HG02678 (cell line): ENCODE results near the gene PTPRM.
"Not testable (repeated sequence)": the region's sequence is repeated elsewhere in the genome, so short reads cannot be mapped to it uniquely, and the experiment has no call there.

ENCODE experiments used
- ATAC-seq: cut with Tn5 transposase; IDR thresholded peaks from one replicate; pipeline ENCODE4 v1.9.1; 2021; ENCODE audit warnings: mild to moderate bottlenecking, moderate library complexity; ENCODE audit not compliant: unreplicated experiment

The PTPRM gene

DNA sequence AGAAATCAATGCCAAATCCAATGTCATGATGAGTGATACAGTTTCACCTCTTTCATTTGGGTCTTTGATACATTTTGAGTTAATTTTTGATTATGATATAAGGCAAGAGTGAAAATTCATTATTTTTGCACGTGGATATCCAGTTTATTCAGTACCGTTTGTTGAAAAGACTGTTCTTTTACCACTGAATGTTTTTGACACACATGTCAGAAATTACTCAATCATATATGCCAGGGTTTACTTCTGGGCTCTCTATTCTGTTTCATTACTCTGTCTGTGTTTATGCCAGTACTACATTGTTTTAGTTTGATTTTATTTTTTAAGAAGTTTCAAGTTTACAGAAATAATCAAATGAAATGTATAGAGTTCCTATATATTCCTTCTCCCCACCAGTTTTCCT lies 154.4 kb downstream of the PTPRM start:
- no peak for ATAC-seq

DNA sequence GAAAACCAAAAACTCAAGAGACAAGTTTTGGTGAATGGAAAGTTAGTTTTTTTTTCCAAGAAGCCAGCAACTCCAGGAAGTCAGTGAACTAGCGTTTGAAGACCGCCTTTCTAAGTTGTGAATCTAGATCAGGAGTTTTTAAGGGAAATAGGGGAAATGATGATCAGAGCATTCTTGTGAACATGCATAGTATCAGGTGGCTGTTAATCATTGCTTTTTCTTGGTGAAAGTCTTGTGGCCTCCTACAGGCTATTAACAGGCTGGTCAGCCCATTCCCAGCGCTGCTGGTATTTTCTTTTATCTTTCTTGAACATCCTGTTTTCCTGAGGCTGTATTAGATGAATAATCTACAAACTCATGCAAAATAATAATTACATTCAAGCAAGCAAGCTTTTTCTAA lies 155.8 kb downstream of the PTPRM start:
- no peak for ATAC-seq

DNA sequence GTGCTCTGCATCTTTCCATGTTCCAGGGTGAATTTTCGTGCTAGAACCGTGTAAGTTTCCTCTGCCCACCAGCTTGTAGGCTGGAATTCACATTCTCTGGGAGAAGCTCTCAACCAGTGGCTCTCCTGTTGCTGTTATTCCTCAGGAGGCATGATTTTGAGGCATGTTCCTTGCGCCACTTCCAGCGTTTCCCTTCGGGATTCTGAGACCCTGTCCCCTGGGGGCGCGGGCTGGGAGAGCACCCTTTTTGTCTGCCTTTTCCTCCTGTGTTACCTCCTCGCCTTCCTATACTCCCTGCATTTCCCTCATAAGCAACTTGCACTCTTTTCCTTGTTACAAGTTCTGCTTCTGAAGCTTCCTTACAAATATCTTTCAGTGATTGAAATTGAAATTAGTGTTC lies 156.4 kb downstream of the PTPRM start:
- no peak for ATAC-seq

DNA sequence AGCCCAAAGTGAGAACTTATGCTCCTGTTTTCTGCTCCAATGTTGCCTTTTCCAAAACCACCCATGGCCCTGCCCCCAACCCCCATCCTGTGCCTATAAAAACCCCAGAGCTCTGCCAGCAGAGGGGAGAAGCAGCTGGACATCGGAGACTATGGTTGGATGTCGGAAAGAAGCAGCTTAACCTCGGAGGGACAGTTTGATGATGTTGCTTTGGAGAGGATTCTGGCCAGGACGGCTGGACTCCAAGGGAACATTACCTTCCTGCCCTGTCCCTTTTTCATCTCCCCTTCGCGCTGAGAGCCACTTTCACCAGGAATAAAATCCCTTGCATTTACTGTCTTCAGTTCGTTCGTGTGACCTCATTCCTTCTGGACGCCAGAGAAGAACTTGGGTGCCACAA lies 158.4 kb downstream of the PTPRM start:
- ATAC-seq: no peak

DNA sequence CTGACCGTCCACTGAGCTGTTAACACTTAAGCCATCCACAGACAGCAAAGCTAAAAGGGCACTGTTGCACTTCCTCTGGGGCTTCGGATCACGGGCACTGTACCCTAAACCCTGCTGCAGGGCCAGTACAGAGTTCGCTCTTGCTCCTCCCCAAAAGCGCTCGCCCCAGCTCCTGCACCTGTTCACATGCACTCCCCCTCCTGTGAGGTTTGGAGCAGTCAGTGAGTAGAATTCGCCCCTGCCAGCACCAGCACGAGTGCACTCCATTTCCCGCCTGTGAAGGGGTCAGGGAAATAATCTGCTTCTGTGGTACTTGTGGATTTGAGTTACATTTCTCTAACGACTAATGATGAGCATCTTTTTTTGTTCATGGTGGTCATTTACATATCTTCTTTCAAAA lies 158.8 kb downstream of the PTPRM start:
- no peak for ATAC-seq

DNA sequence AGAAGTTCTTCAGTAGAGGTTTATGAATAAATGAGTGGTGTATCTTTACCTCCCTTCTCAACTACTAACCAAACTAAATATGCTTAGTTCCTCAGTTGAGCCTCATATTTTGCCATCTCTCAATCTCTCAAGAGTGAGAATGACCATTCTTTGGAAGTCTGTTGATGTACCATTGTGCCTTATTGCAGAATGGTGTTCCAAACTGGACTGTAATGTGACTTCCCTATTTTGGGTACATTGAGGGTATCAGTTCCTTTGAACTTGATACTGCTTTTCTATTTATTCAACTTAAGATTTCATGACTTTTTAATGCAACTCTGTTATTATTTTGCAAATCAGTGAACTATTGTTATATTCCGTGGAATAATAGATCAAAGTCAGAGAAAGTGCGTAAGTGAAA lies 159.4 kb downstream of the PTPRM start:
- ATAC-seq: no peak

DNA sequence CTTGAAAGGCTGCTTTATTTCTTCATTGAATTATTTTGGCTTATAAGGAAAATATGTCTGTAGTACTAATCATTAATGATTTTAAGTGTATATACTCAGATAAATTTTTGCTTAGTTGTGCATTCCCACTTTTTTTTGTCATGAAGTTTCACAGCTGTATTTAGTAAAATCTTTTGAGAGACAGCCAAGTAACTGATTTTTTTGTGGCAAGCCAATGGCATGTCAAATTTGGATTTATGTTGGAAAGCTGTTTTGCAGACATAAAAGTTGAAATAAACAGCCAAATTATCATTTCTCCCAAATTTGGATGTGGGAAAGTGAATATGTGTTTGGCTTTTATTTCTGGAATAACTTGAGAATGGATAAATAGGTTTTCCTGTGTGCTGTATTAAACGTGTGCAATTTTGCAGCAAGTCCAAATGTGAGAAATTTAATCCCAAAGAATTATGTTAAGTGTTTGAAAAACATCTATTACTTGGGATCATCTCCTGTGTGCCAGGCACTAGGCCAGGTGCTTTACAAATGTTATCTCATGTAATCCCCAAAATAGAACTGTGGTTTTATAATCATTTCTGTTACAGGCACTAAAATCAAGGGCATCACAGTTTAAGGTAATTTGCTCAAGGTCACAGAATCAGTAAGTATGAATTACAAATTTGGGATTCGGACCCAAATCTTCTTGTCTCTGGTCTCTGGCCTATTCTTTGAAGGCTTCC lies 160.4 kb downstream of the PTPRM start:
- no peak for ATAC-seq

DNA sequence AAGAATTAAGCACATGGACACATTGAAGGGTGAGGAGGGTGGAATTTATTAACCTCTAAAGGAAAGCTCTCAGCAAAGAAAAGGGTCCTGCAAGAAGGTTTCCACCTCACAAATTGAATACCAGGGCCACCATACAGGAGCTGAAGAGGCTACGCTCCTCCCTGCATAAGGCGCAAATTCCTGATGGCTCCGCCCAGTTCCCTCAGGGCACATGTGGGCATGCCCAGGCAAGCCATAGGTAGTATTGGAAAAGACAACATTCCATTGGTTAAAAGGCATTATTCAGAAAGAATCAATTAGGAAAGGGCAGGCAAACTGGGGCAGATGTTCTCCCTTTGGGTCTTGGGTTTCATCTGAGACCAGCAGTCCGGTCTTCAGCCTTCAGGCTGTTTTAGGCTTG lies 161.2 kb downstream of the PTPRM start:
- ATAC-seq: no peak

DNA sequence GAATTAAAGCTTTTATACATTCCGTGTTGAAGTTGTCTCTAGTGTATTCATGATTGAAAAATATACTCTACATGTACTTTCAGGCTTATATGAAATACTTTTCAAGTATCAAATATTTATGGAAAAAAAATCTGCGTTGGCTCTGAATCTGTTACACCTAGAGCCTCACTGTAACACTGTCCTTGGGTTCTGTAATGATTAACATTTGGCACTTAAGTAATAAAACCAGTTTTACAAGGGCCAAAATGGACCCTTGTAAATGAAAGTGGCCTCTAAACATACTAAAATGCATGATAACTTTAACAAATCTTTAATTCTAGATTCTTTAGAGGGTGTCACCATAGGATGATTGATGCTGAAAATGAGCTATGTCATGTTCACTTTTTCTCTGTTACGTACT lies 162.8 kb downstream of the PTPRM start:
- no peak for ATAC-seq

DNA sequence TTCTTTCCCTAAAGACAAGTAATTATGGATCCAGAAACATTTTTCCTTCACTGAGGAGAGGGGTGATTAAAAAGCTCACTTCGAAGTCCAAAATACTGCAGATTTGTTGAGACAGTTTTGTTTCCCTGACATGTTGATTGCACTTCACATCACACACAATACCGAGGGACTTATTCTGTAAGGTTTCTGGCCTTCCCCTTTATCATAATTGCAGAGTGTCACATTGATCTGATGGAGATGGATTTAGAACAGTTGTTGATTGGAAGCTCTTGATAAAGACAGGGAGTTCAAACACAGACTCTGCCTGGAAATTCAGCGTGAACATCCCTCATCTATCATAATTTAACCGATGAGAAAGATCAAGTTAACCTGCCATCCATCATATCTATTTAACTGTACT lies 163.6 kb downstream of the PTPRM start:
- no peak for ATAC-seq

DNA sequence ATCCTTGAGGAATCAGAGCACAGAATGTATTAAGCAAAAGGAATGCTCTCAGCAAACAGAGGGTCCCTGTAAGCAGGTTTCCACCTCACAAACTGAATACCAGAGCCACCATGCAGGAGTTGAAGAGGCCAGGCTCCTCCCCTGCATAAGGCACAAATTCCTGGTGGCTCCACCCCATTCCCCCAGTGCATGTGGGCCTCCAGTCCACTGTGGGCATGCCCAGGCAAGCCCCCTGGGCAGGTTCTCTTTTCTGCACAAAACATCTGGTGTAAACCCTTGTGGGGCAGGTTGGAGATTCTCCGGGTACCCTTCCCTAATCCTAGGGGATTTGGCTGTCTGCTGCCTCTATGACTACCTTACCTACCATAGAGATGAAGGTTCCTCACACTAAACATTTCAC lies 166.5 kb downstream of the PTPRM start:
- ATAC-seq: no peak

DNA sequence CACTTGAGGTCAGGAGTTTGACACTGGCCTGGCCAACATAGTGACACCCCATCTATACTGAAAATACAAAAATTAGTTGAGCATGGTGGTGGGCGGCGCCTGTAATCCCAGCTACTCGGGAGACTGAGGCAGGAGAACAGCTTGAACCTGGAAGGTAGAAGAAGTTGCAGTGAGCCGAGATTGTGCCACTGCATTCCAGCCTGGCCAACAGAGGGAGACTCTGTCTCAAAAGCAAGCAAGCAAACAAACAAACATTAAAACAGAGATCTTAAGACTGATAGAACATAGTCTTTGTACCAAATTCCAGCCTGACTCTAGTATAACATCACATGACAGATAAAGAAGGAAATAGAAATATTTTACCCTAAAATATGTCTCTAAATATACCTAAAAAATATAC lies 168.1 kb downstream of the PTPRM start:
- no peak for ATAC-seq

DNA sequence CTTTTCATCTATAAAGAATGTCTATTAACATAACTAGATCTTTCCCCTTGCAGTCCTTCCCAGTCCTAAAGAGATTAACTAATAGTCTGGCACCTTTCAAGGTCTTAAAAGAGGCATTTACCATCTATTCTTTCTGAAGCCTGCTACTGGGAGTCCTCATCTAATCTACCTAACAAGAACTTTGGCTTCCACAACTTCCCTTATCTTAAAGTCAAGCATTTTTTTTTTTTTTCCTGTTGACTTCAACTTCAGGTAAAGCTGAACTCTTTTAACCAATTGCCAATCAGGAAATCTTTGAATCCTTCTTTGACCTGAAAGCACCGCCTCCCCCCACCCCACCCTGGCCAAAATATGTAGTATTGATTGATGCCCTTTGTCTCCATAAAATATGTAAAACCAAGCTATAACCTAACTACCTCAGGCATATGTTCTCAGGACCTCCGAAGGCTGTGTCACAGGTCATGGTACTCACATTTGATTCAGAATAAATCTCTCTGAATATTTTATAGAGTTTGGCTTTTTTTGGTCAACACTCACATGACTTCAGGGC lies 168.6 kb downstream of the PTPRM start:
- ATAC-seq: no peak

DNA sequence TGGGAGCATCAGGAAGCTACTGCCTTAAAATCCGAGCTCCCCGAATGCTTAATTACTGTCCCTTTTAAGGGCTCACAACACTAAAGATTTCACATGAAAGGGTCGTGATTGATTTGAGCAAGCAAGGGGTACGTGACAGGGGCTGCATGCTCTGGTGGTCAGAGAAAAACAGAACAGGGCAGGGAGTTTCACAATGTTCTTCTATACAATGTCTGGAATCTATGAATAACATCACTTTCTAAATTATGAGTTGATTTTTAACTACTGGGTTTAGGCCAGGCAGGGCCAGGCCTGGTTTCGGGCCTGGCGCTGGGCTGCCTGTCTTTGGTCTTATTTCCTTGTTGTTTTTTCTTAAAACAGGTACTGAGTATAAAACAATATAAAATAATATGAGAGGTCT lies 169.4 kb downstream of the PTPRM start:
- ATAC-seq: not testable (repeated sequence)

DNA sequence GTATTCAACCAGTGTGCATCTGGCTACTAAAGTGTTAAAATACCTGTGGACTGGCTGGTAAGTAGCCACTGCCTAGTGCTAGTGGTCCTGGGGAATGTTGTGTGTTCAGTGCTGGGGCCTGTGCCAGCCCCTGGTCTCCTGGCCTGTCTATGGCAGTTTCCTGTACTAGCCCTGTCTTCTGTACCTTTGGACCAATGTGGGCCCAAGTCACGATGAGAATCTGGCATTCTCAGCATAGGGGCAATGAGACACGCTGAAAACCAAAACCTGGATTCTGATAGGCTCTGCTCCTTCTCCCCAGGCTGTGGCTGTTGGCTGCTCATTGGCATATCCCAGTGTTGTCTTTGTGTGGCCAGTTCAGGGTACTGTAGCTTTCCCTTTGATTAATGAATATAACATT lies 170.4 kb downstream of the PTPRM start:
- no peak for ATAC-seq

DNA sequence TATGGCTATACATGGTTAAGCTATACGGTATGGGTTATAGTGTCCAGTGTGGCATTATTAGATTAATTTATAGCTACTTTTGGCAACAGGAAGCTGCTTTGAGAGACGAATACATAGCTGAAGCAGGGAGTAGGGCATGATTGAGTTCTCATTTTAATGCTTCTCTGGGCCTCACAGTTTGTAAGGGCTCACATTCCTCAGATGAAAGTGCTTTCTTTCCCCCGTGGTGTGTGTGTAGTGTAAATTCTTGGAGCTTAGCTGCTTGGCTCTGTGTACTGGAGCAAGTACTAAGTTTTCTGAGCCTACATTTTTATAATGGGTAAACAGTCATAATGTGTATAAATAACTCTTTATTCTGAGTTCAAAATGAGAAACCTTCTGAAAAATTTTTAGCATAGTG lies 173.7 kb downstream of the PTPRM start:
- no peak for ATAC-seq

DNA sequence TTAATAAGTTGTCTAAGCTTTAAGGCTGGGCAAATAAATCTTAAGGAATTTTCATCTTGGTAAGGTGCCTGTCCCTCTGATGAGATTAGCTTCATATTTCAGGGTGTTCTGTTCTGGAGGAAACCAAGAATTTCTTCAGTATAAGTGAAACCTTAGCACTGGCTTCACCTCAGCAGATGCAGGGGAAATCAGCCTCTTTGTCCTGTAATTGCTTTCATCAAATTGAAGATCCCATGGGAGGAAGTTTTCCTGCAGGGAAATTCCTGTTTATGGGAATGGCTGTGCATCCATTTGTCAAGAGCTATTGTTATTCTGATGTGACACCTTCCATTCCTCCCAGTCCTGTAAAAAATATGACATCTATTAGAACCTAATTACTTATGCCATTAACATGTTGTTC lies 174.5 kb downstream of the PTPRM start:
- ATAC-seq: no peak

DNA sequence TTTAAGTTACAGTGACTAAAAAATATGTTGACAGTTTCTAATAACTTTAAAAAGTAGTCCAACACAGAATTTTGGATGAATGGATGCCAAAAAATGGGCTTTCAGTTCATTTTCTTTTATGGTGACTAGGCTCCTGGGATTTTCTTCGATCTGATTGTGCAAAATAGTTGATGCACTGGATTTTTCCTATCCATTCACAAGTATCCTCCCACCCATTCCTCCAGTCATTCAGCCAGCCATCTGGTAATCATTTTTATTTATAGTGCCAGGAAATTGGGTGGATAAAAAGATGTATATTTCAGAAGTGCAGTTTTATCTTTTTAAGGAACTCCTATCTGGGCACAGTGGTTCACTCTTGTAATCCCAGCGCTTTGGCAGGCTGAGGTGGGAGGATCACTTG lies 175.1 kb downstream of the PTPRM start:
- no peak for ATAC-seq

DNA sequence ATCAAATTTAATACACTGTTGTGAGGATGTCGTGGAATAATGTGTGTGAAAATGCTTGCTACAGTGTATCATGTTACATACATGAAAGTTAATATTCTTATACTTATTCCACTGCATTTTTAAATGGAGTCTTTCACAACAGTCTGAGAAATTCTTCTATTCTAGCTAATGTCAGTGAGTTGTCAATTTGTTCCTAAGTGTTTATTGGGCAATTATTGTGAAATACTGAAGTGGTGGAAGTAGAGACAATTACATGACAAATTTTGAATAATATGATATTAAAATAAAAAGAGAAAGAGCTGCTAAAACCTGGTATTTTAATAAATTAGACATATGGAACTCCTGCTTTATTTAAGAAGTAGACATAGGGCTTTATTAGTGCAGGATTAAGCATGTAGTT lies 176.1 kb downstream of the PTPRM start:
- no peak for ATAC-seq

DNA sequence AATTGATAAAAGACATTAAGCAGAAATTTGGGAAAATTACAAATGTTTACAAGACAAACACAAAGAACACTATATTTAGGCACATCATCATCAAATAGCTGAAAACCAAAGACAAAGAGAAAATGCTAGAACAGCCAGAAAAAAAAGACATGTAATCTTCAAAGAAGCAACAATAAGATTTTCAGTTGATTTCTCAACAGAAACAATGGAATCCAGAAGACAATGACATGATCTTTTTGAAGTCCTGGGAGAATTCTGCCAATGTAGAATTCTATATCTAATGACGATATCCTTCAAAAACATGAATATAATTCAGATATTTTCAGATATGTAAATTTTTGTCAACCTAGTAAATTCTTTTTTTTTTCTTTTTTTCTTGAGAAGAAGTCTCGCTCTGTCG lies 179.0 kb downstream of the PTPRM start:
- ATAC-seq: no peak

DNA sequence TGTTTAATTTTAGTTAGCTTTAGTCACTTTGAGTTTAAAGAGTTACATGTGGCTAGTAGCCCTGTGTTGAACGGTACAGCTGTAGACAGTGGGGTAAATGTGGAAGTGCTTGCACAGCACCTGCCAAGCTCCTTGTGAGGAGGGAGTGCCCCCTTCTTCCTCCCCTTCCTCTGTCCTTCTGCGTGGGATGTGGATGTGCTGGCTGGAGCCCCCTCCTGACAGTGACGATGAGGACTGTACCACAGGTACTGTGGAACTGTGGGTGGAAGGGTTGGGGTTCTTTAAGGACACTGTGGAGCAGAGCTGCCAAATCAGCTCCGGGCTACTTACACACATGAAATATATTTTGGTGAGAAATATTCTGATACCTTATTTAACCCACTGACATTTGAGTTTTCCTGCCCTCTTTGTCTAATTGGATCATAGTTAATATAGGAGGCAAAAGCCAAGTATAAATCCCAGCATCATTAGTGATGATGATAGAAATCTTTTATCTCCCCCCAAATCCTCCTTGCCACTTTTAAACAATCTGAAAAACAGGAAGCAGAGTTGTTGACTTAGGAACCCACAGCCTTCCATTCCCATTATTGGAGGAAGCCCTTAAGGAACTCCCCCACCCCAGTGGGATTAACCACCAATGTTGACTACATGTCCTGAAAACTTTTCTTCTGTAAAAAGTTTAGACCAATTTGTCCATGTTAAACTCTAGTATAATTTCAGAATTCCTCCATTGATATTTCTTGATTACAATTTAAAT lies 181.3 kb downstream of the PTPRM start:
- ATAC-seq: no peak

DNA sequence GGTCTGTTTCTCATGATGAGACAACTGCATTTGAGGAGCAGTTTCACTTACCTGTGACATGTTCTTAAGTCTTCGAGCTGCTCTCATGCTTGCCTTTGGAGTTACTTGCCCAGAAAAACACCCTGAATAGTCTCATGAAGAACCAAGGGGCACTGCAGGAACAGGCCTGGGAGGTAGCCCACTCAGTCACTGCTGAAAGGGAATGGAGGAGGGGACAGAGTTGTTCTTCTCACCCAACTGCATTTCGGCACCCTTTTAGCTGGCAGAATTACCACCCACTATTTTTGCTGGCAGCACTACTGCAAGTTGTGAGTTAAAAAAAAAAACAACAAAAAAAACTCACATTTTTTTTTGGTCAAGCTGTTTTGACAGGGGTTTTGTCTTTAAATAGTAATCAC lies 181.9 kb downstream of the PTPRM start:
- no peak for ATAC-seq
